Hepatocyte (in vitro differentiated cells): Measurements from ENCODE around the gene APOB. TPM values are rescaled to one million over a fixed set of nuclear protein-coding genes. Genes with fewer than 3 reads are reported as not detected.

ENCODE experiments used
- DNase-seq: peaks from one replicate; pipeline ENCODE4 v3.0.0-alpha.2; 2016; ENCODE audit warnings: low spot score
- H2AFZ ChIP-seq: fragments of 200-600 bp; sonication (generic); 2 replicates; pipeline ENCODE4 v1.6.0; 2016; ENCODE audit warnings: antibody characterized with exemption, mild to moderate bottlenecking
- H3K27ac ChIP-seq: fragments of 200-600 bp; sonication (generic); 2 replicates; pipeline ENCODE4 v1.5.1; 2016; ENCODE audit warnings: mild to moderate bottlenecking
- H3K27me3 ChIP-seq: fragments of 200-600 bp; sonication (generic); 2 replicates; pipeline ENCODE4 v1.6.1; 2016
- H3K36me3 ChIP-seq: fragments of 200-600 bp; sonication (generic); replicated peaks from 2 replicates; pipeline ENCODE4 v1.5.1; 2016; ENCODE audit warnings: low read depth; ENCODE audit not compliant: insufficient read depth
- H3K4me1 ChIP-seq: fragments of 200-600 bp; sonication (generic); 2 replicates; pipeline ENCODE4 v1.5.1; 2016; ENCODE audit warnings: mild to moderate bottlenecking, moderate library complexity; ENCODE audit not compliant: insufficient read depth
- H3K4me2 ChIP-seq: fragments of 200-600 bp; sonication (generic); 2 replicates; pipeline ENCODE4 v1.6.0; 2016
- H3K4me3 ChIP-seq: fragments of 200-600 bp; sonication (generic); 2 replicates; pipeline ENCODE4 v1.5.1; 2016; ENCODE audit warnings: mild to moderate bottlenecking
- H3K79me2 ChIP-seq: fragments of 200-600 bp; sonication (generic); 2 replicates; pipeline ENCODE4 v1.6.0; 2017; ENCODE audit warnings: mild to moderate bottlenecking
- H3K9me2 ChIP-seq: fragments of 200-600 bp; sonication (generic); replicated peaks from 2 replicates; pipeline ENCODE4 v1.6.0; 2017; ENCODE audit warnings: mild to moderate bottlenecking; ENCODE audit not compliant: insufficient read depth
- H3K9me3 ChIP-seq: fragments of 200-600 bp; sonication (generic); 2 replicates; pipeline ENCODE4 v1.5.1; 2016; ENCODE audit warnings: low read depth, mild to moderate bottlenecking
- H4K20me1 ChIP-seq: fragments of 200-600 bp; sonication (generic); 2 replicates; pipeline ENCODE4 v1.6.0; 2016; ENCODE audit warnings: mild to moderate bottlenecking; ENCODE audit not compliant: insufficient read depth, poor library complexity, severe bottlenecking
- EZH2 ChIP-seq: fragments of 200-600 bp; sonication (generic); IDR thresholded peaks from 2 replicates; pipeline ENCODE4 v1.6.1; 2016; ENCODE audit warnings: antibody characterized with exemption, mild to moderate bottlenecking, borderline replicate concordance
- EZH2phosphoT487 ChIP-seq: fragments of 200-600 bp; sonication (generic); IDR thresholded peaks from one replicate; pipeline ENCODE4 v1.6.1; 2018; ENCODE audit warnings: antibody characterized with exemption, mild to moderate bottlenecking, low read depth, moderate library complexity; ENCODE audit not compliant: unreplicated experiment, severe bottlenecking
- WGBS: methylation state at CpG from one replicate; pipeline ENCODE4 v1.1.6; 2016; ENCODE audit warnings: low lambda C conversion rate; ENCODE audit errors: missing lambda C conversion rate; 5-methylcytosine and 5-hydroxymethylcytosine counted together
- polyA plus RNA-seq: library from polyadenylated mRNA; unstranded; fragments of >200 nt; fragmentation: Nextera tagmentation; extraction: Ambion mirVana; gene quantifications from 2 replicates; pipeline ENCODE4 v1.2.1, GENCODE V29; 2016
- total RNA-seq: library from RNA; depleted of rRNA; stranded (reverse); fragments of >200 nt; gene quantifications from 2 replicates; pipeline ENCODE4 v1.2.3, GENCODE V29; 2014
- TF ChIP-seq, protein P1 (sequence below): fragments of 200-600 bp; sonication (generic); IDR thresholded peaks from 2 replicates; pipeline ENCODE4 v1.5.1; 2016; ENCODE audit warnings: antibody characterized with exemption, mild to moderate bottlenecking; ENCODE audit not compliant: poor library complexity

Gene APOB, protein sequence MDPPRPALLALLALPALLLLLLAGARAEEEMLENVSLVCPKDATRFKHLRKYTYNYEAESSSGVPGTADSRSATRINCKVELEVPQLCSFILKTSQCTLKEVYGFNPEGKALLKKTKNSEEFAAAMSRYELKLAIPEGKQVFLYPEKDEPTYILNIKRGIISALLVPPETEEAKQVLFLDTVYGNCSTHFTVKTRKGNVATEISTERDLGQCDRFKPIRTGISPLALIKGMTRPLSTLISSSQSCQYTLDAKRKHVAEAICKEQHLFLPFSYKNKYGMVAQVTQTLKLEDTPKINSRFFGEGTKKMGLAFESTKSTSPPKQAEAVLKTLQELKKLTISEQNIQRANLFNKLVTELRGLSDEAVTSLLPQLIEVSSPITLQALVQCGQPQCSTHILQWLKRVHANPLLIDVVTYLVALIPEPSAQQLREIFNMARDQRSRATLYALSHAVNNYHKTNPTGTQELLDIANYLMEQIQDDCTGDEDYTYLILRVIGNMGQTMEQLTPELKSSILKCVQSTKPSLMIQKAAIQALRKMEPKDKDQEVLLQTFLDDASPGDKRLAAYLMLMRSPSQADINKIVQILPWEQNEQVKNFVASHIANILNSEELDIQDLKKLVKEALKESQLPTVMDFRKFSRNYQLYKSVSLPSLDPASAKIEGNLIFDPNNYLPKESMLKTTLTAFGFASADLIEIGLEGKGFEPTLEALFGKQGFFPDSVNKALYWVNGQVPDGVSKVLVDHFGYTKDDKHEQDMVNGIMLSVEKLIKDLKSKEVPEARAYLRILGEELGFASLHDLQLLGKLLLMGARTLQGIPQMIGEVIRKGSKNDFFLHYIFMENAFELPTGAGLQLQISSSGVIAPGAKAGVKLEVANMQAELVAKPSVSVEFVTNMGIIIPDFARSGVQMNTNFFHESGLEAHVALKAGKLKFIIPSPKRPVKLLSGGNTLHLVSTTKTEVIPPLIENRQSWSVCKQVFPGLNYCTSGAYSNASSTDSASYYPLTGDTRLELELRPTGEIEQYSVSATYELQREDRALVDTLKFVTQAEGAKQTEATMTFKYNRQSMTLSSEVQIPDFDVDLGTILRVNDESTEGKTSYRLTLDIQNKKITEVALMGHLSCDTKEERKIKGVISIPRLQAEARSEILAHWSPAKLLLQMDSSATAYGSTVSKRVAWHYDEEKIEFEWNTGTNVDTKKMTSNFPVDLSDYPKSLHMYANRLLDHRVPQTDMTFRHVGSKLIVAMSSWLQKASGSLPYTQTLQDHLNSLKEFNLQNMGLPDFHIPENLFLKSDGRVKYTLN (N-terminal part only)
- total RNA-seq = 804 and 814 TPM in 2 replicates
- 123 and 184 TPM in 2 replicates for polyA plus RNA-seq

DNA sequence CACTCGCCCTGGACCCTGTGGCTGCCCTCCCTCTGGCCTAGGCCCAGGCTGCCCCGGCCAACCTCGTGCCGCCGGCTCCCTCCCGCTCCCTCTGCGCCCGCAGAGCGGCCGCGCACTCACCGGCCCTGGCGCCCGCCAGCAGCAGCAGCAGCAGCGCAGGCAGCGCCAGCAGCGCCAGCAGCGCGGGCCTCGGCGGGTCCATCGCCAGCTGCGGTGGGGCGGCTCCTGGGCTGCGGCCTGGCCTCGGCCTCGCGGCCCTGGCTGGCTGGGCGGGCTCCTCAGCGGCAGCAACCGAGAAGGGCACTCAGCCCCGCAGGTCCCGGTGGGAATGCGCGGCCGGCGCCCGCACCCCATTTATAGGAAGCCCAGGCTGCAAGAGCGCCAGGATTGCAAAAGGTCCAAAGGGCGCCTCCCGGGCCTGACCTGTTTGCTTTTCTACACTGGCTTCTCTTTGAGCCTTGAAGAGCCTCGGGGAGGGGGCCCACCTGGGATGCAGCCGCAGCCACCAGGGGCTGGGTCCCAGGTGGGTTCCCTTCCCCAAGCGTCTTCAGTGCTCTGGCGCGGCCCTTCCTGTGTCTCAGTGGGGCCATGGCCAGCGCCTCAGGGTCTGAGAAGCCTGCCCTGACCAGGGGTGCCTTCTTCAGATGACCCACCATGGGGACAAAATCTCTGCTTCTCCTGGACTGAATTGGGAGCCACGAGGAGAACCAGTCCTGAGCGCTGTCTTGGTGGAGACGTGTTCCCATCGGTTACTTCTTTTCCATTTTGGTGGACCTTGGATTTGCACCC lies at the start of gene APOB:
Gene APOB (minus strand): TSS at position 330 of the 789 bp plus-strand sequence. CDS start 128 bp downstream, at position 202.
- Histone ChIP-seq H3K4me1 (peaks cover 6% of the 10 kb centered on the region), H3K27me3 (no peaks in the 10 kb centered on the region), H3K36me3 (no peaks in the 10 kb centered on the region), H3K9me2 (no peaks in the 10 kb centered on the region), H2AFZ (peak within 1 kb of the TSS; percentile 30), H3K79me2 (no peaks in the 10 kb centered on the region), H4K20me1 (no peaks in the 10 kb centered on the region), H3K4me3 (peak within 1 kb of the TSS; percentile 14), H3K9me3 (no peaks in the 10 kb centered on the region), H3K27ac (peak within 1 kb of the TSS; percentile 55), H3K4me2 (peak within 1 kb of the TSS; percentile 81)
- peak; percentile 78 for DNase-seq
- no peak for TF ChIP-seq EZH2phosphoT487
- no peak for TF ChIP-seq EZH2
- TF ChIP-seq, protein P1, sequence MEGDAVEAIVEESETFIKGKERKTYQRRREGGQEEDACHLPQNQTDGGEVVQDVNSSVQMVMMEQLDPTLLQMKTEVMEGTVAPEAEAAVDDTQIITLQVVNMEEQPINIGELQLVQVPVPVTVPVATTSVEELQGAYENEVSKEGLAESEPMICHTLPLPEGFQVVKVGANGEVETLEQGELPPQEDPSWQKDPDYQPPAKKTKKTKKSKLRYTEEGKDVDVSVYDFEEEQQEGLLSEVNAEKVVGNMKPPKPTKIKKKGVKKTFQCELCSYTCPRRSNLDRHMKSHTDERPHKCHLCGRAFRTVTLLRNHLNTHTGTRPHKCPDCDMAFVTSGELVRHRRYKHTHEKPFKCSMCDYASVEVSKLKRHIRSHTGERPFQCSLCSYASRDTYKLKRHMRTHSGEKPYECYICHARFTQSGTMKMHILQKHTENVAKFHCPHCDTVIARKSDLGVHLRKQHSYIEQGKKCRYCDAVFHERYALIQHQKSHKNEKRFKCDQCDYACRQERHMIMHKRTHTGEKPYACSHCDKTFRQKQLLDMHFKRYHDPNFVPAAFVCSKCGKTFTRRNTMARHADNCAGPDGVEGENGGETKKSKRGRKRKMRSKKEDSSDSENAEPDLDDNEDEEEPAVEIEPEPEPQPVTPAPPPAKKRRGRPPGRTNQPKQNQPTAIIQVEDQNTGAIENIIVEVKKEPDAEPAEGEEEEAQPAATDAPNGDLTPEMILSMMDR = no peak
- 15% methylated on average over 50 of the region's 51 CpGs for WGBS

DNA sequence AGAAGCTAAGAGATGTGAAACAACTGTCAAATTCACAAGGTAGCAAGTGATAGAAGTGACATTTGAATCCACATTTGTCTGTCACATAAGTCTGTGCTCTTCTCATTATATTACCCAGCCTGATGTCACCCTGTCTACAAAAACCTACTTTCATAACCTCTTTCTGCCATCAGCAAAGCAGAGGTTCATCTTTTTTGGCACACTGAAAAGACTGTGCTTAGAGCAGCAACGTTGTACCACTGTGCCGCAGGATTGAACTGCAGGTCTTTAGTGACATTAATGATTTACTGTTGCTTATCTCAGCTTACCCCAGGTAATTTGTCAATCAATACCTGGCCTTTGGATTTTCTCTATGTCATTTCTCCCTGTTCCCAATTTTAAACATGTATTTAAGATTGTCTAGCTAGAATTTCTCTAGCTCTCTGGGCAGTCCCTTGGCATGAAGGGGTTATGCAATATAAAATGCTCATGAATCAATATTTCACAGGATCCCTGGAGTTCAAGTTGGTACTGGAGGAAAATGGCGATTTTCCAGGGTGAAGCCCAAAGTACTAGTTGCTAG lies 48.5 kb upstream of the APOB start:
- Histone ChIP-seq H4K20me1 (no peaks in the 10 kb centered on the region), H2AFZ (no peak overlapping the region), H3K9me2 (no peaks in the 10 kb centered on the region), H3K36me3 (no peaks in the 10 kb centered on the region), H3K4me1 (peaks cover 6% of the 10 kb centered on the region), H3K27me3 (no peaks in the 10 kb centered on the region), H3K79me2 (no peaks in the 10 kb centered on the region), H3K9me3 (no peaks in the 10 kb centered on the region), H3K27ac (peak overlapping the region; percentile 21), H3K4me3 (no peak overlapping the region), H3K4me2 (no peak overlapping the region)
- TF ChIP-seq EZH2 (no peak), EZH2phosphoT487 (no peak)
- TF ChIP-seq, protein P1 = no peak
- WGBS = 50% methylated on average over 3 of the region's 3 CpGs
- DNase-seq = no peak

DNA sequence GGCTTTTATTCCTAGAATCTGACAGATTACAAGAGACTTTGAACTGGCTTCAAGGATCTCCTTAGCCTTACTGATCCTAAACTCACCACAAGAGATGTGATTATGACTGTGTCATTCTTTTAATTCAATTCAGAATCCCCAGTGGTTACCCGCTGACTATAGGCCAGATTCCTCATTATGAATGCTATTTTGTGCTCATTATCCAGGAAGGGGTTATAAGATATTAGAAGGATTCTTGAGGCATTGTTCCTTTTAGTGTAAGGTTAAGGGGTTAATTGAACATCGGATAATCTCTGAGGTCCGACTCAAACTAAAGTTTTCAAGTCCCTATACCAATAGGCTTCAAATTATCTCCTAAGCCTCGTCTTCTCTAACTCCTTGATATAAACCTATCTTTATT lies 40.5 kb upstream of the APOB start:
- Histone ChIP-seq H3K4me1 (no peaks in the 10 kb centered on the region), H3K9me2 (no peaks in the 10 kb centered on the region), H3K4me2 (no peak overlapping the region), H3K27ac (no peak overlapping the region), H3K4me3 (no peak overlapping the region), H3K36me3 (no peaks in the 10 kb centered on the region), H2AFZ (no peak overlapping the region), H3K79me2 (no peaks in the 10 kb centered on the region), H3K27me3 (no peaks in the 10 kb centered on the region), H3K9me3 (no peaks in the 10 kb centered on the region), H4K20me1 (no peaks in the 10 kb centered on the region)
- no peak for DNase-seq
- TF ChIP-seq EZH2 (no peak), EZH2phosphoT487 (no peak)
- TF ChIP-seq, protein P1 = no peak
- WGBS = 83% methylated on average over 4 of the region's 4 CpGs
